NCI-H2081 (cell line): ENCODE data around the gene CEP70.
"Not testable (repeated sequence)": the region's sequence is repeated elsewhere in the genome, so short reads cannot be mapped to it uniquely, and the experiment has no call there.

ENCODE experiments used
- DNase-seq, 2 experiments: peaks; one replicate each; lab custom pipeline; 2025; lab: John Stamatoyannopoulos, UW

CEP70 gene

DNA sequence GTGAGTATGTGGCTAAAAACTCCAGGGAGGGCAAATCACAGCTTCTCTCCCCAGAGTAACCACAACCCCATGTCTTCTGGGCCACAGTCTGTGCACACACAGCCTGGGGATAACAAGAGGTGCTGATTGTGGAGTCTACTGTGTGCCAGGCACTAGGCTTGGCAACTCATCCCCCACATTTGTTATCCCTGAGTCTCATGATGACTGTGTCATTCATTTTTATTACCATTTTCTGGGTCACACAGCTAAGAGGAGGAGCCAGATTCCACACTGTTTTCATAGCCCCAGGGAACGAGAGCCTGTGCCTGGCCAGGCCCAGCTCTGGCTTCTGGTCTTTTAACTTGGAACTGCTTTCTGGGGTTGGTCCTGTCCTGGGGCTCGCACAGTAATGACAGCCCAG is 125.2 kb downstream of the CEP70 start:
- DNase-seq: no peak

DNA sequence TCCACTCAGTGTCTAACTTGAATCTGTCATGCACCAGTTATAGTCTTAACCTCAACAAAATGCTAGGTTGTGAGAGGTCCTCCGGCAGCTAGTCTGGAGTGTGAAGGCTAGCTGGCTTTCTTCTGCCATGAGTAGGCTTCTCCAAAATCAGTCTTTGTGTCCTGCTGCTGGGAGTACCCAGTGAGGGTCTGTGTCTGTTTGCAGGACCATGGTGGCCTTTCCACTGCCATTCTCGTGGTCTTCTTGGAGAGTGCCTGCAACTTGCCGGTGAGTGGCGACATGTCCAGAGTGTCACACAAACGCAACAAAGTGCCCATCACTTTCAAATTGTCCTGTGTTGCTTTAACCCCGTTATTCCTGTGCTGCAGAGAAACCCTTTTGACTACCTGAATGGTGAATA is 125.6 kb downstream of the CEP70 start:
- no peak for DNase-seq

GRCh38 chr3:138467931-138468330 is 126.1 kb downstream of the CEP70 start:
- DNase-seq: no peak

DNA sequence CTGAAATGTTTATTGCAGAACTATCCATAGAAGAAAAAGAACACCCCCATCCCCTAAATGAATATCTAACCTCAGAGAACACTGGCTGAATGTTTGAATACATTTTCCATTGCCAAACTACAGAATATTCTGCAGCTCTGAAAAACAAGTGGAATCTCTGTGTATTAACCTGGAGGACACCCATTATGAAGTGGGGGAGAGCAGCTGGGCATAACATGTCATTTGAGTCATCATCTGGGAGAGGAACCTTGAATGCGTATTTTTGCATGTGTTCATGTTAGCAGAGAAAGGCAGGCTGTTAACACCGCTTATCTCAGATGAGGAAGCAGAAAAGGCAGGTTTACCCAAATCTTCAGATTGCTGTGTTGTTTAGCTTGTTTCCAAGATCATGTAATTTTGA is 128.1 kb downstream of the CEP70 start:
- no peak for DNase-seq

- DNase-seq: no peak
Measured at GRCh38 chr3:138465451-138465850, 128.6 kb downstream of the CEP70 start.

GRCh38 chr3:138464491-138464860 is 129.6 kb downstream of the CEP70 start:
- no peak for DNase-seq

DNA sequence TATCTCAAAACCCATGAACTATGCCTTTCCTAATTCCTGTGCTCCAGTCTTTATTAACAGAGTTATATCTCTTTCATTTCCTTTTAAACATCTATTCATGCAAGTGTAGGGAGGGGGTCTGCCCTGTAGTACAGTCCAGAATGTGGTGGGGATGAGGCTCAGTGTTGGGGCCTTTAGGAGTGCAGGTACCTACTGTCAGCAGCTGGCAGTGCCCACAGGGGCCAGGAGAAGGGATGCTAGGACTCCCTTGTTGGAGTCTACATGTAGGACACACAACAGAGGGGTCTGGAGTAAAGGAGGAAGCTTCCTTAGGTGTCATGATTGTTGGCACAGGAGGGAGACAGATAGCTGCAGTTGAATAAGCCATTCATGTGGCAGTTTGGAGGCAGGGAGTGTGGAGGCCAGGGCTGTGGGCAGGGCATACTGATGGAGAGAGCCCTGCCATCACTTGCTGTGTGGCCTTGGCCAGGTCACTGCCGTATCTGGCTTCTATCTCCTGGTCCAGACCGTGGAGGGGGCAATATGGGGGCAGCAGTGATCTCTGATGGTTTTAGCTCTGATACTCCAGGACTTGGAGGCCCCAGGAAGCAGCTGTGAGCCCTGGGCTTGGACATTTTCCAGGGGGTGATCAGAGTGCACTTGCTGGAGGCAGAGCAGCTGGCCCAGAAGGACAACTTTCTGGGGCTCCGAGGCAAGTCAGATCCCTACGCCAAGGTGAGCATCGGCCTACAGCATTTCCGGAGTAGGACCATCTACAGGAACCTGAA is 130.2 kb downstream of the CEP70 start:
- no peak for DNase-seq

DNA sequence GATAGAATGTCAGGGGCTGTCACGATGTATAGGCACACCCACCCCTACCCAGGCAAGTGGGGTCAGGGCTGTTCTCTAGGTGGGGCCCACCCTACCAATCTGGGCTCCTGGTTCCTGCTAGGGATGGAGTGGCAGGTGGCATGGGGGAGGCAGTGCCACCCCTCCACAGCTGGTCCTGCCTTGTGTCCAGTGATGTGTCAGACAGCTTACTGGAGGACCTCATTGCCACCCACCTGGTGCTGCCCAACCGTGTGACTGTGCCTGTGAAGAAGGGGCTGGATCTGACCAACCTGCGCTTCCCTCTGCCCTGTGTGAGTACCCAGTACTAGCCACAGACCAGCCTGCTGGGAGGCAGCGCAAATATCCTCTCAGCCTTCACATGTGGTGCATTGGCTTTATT is 132.2 kb downstream of the CEP70 start:
- DNase-seq: no peak

DNA sequence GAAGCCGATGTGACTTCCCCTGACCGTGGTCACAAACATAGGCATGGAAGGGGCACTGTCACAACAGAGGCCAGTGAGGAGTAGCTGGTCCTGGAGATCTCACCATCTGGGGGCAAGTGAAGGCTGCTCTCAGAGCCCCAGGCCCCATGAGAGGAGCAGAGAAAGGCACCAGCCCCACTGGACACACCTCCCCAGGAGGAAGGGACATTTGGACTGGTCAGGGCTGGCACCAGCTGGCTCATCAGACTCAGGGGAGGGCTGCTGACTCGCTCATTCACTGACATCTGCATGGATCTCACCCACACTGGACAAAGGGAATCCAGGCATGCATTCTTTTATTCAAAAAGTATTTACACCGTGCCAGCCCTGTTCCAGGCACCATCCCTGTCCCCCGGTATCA is 132.8 kb downstream of the CEP70 start:
- no peak for DNase-seq

- no peak for DNase-seq
Measured at GRCh38 chr3:138460536-138461205, 133.4 kb downstream of the CEP70 start.

- no peak for DNase-seq
Measured at GRCh38 chr3:138459619-138460535, 134.2 kb downstream of the CEP70 start.

GRCh38 chr3:138458774-138459499 is 135.1 kb downstream of the CEP70 start:
- DNase-seq: no peak

DNA sequence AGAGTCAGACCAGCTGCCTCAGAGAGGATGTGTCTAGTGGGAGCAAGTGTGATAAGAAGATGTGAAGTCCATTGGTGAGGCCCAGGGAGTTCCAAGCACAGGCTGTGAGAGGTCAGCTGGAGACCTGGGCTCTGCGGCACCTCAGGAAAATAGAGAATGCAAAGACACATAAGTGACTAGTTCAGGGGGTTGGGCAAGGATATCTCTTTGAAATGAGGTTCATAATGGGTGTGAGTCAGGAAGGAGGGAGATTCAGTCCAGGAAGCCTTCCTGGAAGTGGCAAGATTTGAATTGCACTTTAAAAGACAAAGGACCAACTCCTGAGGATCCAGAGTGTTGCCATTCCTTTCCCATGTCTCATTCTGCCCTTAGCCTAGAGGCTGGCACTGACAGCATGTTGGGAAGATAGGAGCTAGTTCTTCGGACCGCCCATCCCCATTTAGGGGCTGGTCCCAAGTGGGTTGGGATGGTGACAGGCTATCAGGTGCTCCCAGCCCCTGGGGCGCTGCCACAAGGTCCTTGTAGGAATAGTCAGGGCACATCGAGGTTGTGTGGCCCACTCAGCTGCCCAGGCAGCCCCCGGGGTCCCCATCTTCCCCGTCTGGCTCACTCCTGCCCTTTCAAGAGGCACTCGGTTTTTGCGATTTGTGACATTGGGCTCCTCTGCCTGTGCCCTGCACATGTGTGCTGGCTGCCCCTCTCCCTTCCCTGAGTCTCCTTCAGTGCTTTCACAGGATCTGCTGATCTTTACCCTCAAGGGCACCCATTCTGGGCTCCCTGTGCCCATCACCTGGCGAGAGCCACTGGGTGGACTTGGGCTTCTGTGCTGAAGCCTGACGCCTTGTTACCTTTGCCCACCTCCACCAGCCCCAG is 136.0 kb downstream of the CEP70 start:
- DNase-seq: no peak

DNA sequence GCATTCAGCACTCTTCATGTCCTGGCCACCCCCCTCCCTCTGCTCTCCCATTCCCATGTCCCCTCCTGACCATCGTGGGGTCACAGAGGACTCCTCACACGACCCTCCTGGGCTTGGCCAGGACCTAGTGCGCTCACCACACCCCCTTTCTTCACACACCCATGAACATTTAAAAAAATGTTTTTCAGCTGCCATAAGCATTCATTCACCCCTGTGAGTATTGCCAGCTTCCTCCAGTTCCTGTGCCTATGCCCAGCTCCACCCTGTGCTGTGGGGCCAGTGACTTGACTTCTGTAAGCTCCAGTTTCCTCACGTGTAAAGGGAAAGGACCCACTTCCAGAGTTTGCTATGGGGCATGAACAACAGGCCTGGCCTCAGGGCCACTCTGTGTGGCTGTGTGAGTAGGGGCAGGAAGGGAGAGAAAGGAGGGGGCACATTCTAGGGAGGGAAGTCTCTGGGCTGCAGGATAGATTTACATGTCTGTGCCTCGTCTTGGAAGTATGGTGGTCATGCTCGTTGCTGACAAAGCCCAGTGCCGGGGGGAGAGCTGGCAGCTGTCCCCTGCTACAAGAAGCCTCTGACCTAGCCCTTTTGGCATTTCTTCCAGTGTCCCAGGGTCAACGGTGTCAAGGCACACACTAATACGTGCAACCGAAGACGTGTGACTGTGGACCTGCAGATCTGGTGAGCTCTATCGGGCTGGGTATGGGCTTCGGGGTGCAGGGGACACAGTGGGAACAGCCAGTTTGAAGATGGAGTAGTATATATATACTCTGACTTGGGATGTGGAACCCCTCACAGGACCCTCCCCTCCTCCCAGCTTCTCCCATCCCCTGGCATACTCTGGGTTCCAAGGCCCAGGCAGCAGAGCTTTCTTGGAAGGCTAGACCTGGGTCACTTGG is 136.8 kb downstream of the CEP70 start:
- DNase-seq: no peak

- DNase-seq: no peak
Measured at GRCh38 chr3:138455801-138456716, 138.0 kb downstream of the CEP70 start.

DNA sequence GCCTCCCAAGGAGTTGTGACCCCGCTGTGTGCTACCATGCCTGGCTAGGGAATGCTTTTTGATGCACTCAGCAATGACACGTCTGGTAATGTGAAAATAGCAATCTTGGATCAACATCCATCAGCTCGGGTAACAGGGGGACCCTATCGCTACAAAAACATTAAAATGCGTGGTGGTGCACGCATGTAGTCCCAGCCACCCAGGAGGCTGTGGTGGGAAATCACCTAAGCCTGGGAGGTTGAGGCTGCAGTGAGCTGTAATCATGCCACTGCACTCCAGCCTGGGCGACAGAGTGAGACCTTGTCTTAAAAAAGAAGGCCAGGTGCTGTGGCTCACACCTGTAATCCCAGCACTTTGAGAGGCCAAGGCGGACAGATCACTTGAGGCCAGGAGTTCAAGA is 140.1 kb downstream of the CEP70 start:
- not testable (repeated sequence) for DNase-seq

DNA sequence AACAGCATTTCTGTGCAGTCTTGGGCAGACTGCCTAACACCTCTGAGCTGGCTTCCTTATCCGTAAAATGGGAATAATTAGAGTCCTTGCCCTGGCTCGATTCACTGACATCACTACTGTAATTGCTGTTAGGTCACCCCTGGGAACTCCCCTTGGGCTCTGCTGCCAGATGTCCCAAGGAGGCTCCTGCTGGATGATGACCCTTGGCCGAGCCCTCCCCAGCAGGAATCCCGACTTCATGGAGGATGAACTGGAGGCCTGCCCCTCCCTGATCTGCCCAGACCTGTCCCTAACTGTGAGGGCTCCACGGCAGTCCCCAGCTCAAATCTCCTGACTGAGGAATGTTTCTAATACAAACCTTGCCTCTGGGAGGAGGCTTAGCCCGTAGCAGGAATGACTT is 141.6 kb downstream of the CEP70 start:
- no peak for DNase-seq

DNA sequence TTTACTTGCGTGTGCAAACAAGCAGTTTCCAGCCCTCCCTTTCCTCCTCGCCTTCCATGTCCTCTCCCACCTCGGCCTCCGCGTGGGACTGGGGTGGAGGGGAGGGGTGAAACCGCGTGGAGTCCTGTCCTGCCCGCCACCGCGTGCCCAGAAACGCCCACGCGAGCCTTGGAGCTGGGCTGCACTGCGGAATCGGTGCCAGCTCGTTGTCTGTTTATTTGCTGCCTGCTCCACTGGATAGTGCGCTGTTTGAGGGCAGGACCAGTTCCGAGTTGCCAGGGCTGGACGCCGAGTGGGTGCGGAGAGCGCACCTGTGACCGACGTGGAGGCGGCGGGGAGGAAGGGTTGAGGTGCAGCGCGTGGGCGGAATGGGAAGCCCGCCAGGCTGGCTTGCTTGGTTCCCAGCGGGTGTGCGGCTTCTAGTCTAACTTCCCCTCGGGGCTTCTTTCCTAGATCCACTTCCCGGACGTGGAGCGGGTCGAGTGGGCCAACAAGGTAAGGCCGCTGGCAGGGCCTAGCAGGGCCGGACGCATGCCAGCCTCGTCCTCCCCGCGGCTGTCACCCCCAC is 142.4 kb downstream of the CEP70 start:
- no peak for DNase-seq
